ENCODE data around the gene TNNT2. TPM values are rescaled to one million over a fixed set of nuclear protein-coding genes. Genes with fewer than 3 reads are reported as not detected.

TNNT2 gene
- total RNA-seq, 2 experiments from 2014 or later = not detected

GRCh38 chr1:201379733-201380242 lies 2.3 kb upstream of the TNNT2 start:
- Mint-ChIP-seq H3K4me3 (no peak overlapping the region), H3K9me3 (ENCODE audit: low read depth) (no peaks in the 10 kb centered on the region), H3K36me3 (no peaks in the 10 kb centered on the region), H3K27ac (no peak overlapping the region), H3K4me1 (no peaks in the 10 kb centered on the region), H3K27me3 (peaks cover 5% of the 10 kb centered on the region)
- DNase-seq (no peak), ATAC-seq (no peak)
- CTCF ChIA-PET = no interaction called here

GRCh38 chr1:201378804-201379203 lies 1.3 kb upstream of the TNNT2 start:
- Mint-ChIP-seq H3K27ac (no peak overlapping the region), H3K9me3 (ENCODE audit: low read depth) (no peaks in the 10 kb centered on the region), H3K4me3 (no peak overlapping the region), H3K27me3 (peaks cover 4% of the 10 kb centered on the region), H3K4me1 (no peaks in the 10 kb centered on the region), H3K36me3 (no peaks in the 10 kb centered on the region)
- ATAC-seq (no peak), DNase-seq (no peak)
- CTCF ChIA-PET = no interaction called here

- CTCF ChIA-PET = interaction anchor here (1.5 to 1.8 kb wide), 2 partner anchors 9 to 16 kb away, joined by 4 to 5 read pairs; no protein-coding TSS in a partner anchor
- Mint-ChIP-seq H3K4me3 (no peak overlapping the region), H3K27ac (no peak overlapping the region)
Measured at GRCh38 chr1:201376464-201377374, 761 bp downstream of the TNNT2 start.

GRCh38 chr1:201376107-201376463 lies 1.4 kb downstream of the TNNT2 start:
- Mint-ChIP-seq H3K27me3 (peaks cover 16% of the 10 kb centered on the region), H3K4me1 (no peaks in the 10 kb centered on the region), H3K4me3 (no peak overlapping the region), H3K9me3 (ENCODE audit: low read depth) (no peaks in the 10 kb centered on the region), H3K36me3 (no peaks in the 10 kb centered on the region), H3K27ac (no peak overlapping the region)
- no peak for ATAC-seq
- CTCF ChIA-PET = interaction anchor here (1.5 to 1.8 kb wide), 2 partner anchors 10 to 15 kb away, joined by 4 to 5 read pairs; no protein-coding TSS in a partner anchor
- DNase-seq = no peak

More at GRCh38 chr1:201376464-201377374, 761 bp downstream of the TNNT2 start:
- Mint-ChIP-seq H3K27me3 (peaks cover 10% of the 10 kb centered on the region), H3K4me1 (no peaks in the 10 kb centered on the region), H3K36me3 (no peaks in the 10 kb centered on the region), H3K9me3 (ENCODE audit: low read depth) (no peaks in the 10 kb centered on the region)
- ATAC-seq (peak; percentile 57), DNase-seq (no peak)

GRCh38 chr1:201375169-201375568 lies 2.3 kb downstream of the TNNT2 start:
- H3K4me3 Mint-ChIP-seq = no peak overlapping the region
- H3K9me3 Mint-ChIP-seq (ENCODE audit: low read depth) = no peaks in the 10 kb centered on the region
- no peak for DNase-seq
- no peaks in the 10 kb centered on the region for H3K4me1 Mint-ChIP-seq
- CTCF ChIA-PET = interaction anchor here (1.5 to 1.8 kb wide), 2 partner anchors 10 to 14 kb away, joined by 4 to 5 read pairs; no protein-coding TSS in a partner anchor
- H3K27ac Mint-ChIP-seq = no peak overlapping the region
- no peaks in the 10 kb centered on the region for H3K36me3 Mint-ChIP-seq
- peaks cover 23% of the 10 kb centered on the region for H3K27me3 Mint-ChIP-seq
- no peak for ATAC-seq

GRCh38 chr1:201374364-201374763 lies 3.1 kb downstream of the TNNT2 start:
- H3K9me3 Mint-ChIP-seq (ENCODE audit: low read depth) = no peaks in the 10 kb centered on the region
- no peak overlapping the region for H3K4me3 Mint-ChIP-seq
- no peaks in the 10 kb centered on the region for H3K36me3 Mint-ChIP-seq
- no peak overlapping the region for H3K27ac Mint-ChIP-seq
- DNase-seq = no peak
- no peaks in the 10 kb centered on the region for H3K4me1 Mint-ChIP-seq
- no peak for ATAC-seq
- peaks cover 24% of the 10 kb centered on the region for H3K27me3 Mint-ChIP-seq
- CTCF ChIA-PET = no interaction called here

GRCh38 chr1:201371792-201372191 lies 5.7 kb downstream of the TNNT2 start:
- ATAC-seq = no peak
- Mint-ChIP-seq H3K27me3 (peaks cover 27% of the 10 kb centered on the region), H3K4me1 (no peaks in the 10 kb centered on the region), H3K36me3 (no peaks in the 10 kb centered on the region), H3K4me3 (no peak overlapping the region), H3K27ac (no peak overlapping the region), H3K9me3 (ENCODE audit: low read depth) (no peaks in the 10 kb centered on the region)
- CTCF ChIA-PET = no interaction called here
- DNase-seq = no peak

- Mint-ChIP-seq H3K27me3 (peaks cover 27% of the 10 kb centered on the region), H3K27ac (no peak overlapping the region), H3K36me3 (no peaks in the 10 kb centered on the region), H3K9me3 (ENCODE audit: low read depth) (no peaks in the 10 kb centered on the region), H3K4me1 (no peaks in the 10 kb centered on the region), H3K4me3 (no peak overlapping the region)
- CTCF ChIA-PET = no interaction called here
- no peak for ATAC-seq
- no peak for DNase-seq
Measured at GRCh38 chr1:201371276-201371675, 6.2 kb downstream of the TNNT2 start.

- H3K27me3 Mint-ChIP-seq = peaks cover 27% of the 10 kb centered on the region
- H3K9me3 Mint-ChIP-seq (ENCODE audit: low read depth) = no peaks in the 10 kb centered on the region
- CTCF ChIA-PET = no interaction called here
- H3K4me1 Mint-ChIP-seq = no peaks in the 10 kb centered on the region
- H3K36me3 Mint-ChIP-seq = no peaks in the 10 kb centered on the region
- DNase-seq (no peak), ATAC-seq (no peak)
- no peak overlapping the region for H3K27ac Mint-ChIP-seq
- H3K4me3 Mint-ChIP-seq = no peak overlapping the region
Measured at GRCh38 chr1:201370500-201370899, 7.0 kb downstream of the TNNT2 start.

- no peaks in the 10 kb centered on the region for H3K36me3 Mint-ChIP-seq
- no peaks in the 10 kb centered on the region for H3K4me1 Mint-ChIP-seq
- DNase-seq = no peak
- H3K9me3 Mint-ChIP-seq (ENCODE audit: low read depth) = no peaks in the 10 kb centered on the region
- CTCF ChIA-PET = no interaction called here
- peaks cover 24% of the 10 kb centered on the region for H3K27me3 Mint-ChIP-seq
- H3K27ac Mint-ChIP-seq = no peak overlapping the region
- H3K4me3 Mint-ChIP-seq = no peak overlapping the region
- no peak for ATAC-seq
Measured at GRCh38 chr1:201369209-201369608, 8.3 kb downstream of the TNNT2 start.

GRCh38 chr1:201366696-201367095 lies 10.8 kb downstream of the TNNT2 start:
- no peak for ATAC-seq
- Mint-ChIP-seq H3K27me3 (peaks cover 20% of the 10 kb centered on the region), H3K4me3 (no peak overlapping the region), H3K9me3 (ENCODE audit: low read depth) (no peaks in the 10 kb centered on the region), H3K4me1 (no peaks in the 10 kb centered on the region), H3K36me3 (no peaks in the 10 kb centered on the region), H3K27ac (no peak overlapping the region)
- CTCF ChIA-PET = no interaction called here
- DNase-seq = no peak

- H3K27ac Mint-ChIP-seq = no peak overlapping the region
Measured at GRCh38 chr1:201365251-201365650, 12.2 kb downstream of the TNNT2 start.

GRCh38 chr1:201364808-201365105 lies 12.7 kb downstream of the TNNT2 start:
- Mint-ChIP-seq H3K36me3 (no peaks in the 10 kb centered on the region), H3K27ac (no peak overlapping the region), H3K27me3 (peaks cover 6% of the 10 kb centered on the region), H3K4me1 (no peaks in the 10 kb centered on the region), H3K9me3 (ENCODE audit: low read depth) (no peaks in the 10 kb centered on the region), H3K4me3 (no peak overlapping the region)
- CTCF ChIA-PET = interaction anchor here (0.7 to 2.3 kb wide), 2 partner anchors 17 to 111 kb away, joined by 3 to 6 read pairs; no protein-coding TSS in a partner anchor
- no peak for ATAC-seq
- DNase-seq = no peak

More at GRCh38 chr1:201365251-201365650, 12.2 kb downstream of the TNNT2 start:
- H3K27me3 Mint-ChIP-seq = peaks cover 8% of the 10 kb centered on the region
- no peaks in the 10 kb centered on the region for H3K9me3 Mint-ChIP-seq (ENCODE audit: low read depth)
- H3K4me3 Mint-ChIP-seq = no peak overlapping the region
- H3K36me3 Mint-ChIP-seq = no peaks in the 10 kb centered on the region
- no peaks in the 10 kb centered on the region for H3K4me1 Mint-ChIP-seq
- CTCF ChIA-PET = interaction anchor here (0.7 to 2.3 kb wide), 2 partner anchors 17 to 111 kb away, joined by 3 to 6 read pairs; no protein-coding TSS in a partner anchor
- DNase-seq (no peak), ATAC-seq (no peak)

GRCh38 chr1:201363467-201363866 lies 14.0 kb downstream of the TNNT2 start:
- no peaks in the 10 kb centered on the region for H3K9me3 Mint-ChIP-seq (ENCODE audit: low read depth)
- CTCF ChIA-PET = interaction anchor here (0.7 to 2.3 kb wide), 4 partner anchors 27 to 430 kb away, joined by 3 to 6 read pairs (median 4); no protein-coding TSS in a partner anchor
- no peak overlapping the region for H3K27ac Mint-ChIP-seq

More at GRCh38 chr1:201363467-201363866, 14.0 kb downstream of the TNNT2 start:
- Mint-ChIP-seq H3K4me1 (no peaks in the 10 kb centered on the region), H3K4me3 (no peak overlapping the region), H3K36me3 (no peaks in the 10 kb centered on the region), H3K27me3 (peaks cover 6% of the 10 kb centered on the region)
- DNase-seq = no peak
- no peak for ATAC-seq
